HEK293T (cell line): ENCODE measurements around the gene RIPOR1.

Experiments
- BHLHE40 ChIP-seq: fragments of 450-650 bp; IDR thresholded peaks from 2 replicates; pipeline ENCODE4 v1.6.1; 2016; ENCODE audit warnings: mild to moderate bottlenecking, moderate library complexity, borderline replicate concordance
- FOXA1 ChIP-seq: fragments of 450-650 bp; IDR thresholded peaks from 2 replicates; pipeline ENCODE4 v1.6.1; 2016; ENCODE audit warnings: mild to moderate bottlenecking

DNA sequence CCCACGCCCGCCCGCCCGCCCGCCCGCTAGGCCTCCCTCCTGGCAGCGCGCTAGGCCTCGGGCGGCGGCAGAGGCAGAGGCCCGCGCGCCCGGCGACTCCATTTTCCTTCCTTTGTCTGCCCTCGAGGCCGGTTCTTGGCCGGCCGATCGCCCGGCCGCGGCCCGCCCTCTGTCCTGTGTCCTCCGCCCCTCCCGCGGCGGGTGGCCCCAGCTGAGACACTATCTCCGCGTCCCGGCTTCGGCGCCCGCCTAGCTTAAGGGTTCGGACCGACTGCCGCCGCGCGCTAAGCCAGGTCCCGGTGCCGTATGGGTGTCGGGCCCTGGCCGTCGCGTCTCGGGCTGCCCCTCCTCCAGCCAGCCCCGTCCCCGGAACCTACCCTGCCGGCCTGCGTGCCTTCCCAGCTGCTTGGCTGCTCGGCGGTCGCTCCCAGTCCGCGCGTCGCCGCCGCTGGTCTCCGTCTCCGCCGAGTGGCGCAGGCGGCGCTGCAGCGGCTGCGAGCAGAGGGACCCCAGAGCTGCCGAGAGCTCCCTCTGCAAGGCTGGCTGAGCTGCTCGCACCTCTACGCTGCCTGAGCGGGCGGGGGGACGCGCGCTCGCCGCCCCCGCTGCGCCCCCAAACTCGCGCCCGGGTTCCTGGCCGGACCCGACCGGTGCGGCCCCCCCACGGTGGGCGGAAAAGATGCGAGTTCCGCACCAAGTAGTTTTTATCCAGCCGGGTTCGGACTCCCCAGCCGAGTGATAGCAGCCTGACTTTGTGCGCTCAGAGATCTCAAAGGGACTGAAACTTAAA lies 34.5 kb downstream of the RIPOR1 start:
- TF ChIP-seq BHLHE40: no peak
- no peak for TF ChIP-seq FOXA1
